Adrenal gland (tissue), 5 donors: ENCODE data around the gene MCU.

Source experiments
- CTCF ChIP-seq, 6 experiments: fragments of 450-650 bp in 4 of 6; fragments of 200-600 bp in 2 of 6; sonication (generic) in 1 of 6; IDR thresholded peaks; 1 replicate in 5 of 6; 2 replicates in 1 of 6; pipeline versions ENCODE4 v1.5.1 to v1.8.0; 2016 to 2021; ENCODE audit warnings: antibody characterized with exemption in 6 of 6, mild to moderate bottlenecking in 2 of 6, moderate library complexity in 1 of 6
- POLR2A ChIP-seq, 2 donors: fragments of 450-650 bp; IDR thresholded peaks; one replicate each; pipeline ENCODE4 v1.6.1; 2017; ENCODE audit warnings: antibody characterized with exemption in 2 of 2, mild to moderate bottlenecking in 2 of 2, moderate library complexity in 1 of 2
- donor health status: DM: no; HTN: no; CAD: no.

- TF ChIP-seq CTCF (IDR thresholded peaks at IDR 0.05) (no peak), POLR2A (IDR thresholded peaks at IDR 0.05) (no peak)
These were observed 3.7 kb upstream of the MCU start for GRCh38 chr10:72688208-72688651.
